Posterior vena cava (tissue), 2 donors: ENCODE results near the gene RETN. TPM values are rescaled to one million over a fixed set of nuclear protein-coding genes. Genes with fewer than 3 reads are reported as not detected.

Experiments used
- DNase-seq: peaks from one replicate; pipeline ENCODE4 v3.0.0-alpha.2; 2020; ENCODE audit warnings: low spot score
- intact Hi-C, 2 donors: fragments of 100-400 bp; cut with DNase I; formaldehyde crosslinking; loops; one replicate each; pipeline versions ENCODE4 v1.14.1 to v1.14.2; 2022 to 2023
- total RNA-seq, 2 donors: library from RNA; stranded (reverse); fragmentation: NEBNext Ultra II Directional; extraction: Animal tissue kit (Norgen Biotek cat#: 25700); gene quantifications; one replicate each; pipeline ENCODE4 v1.2.1, GENCODE V29; 2021
- donor health status: DM: yes; HTN: yes; CAD: no.
- donor health status: DM: yes; HTN: yes; CAD: no.

Gene RETN
- total RNA-seq, 2 donors from 2014 or later, result 1.2 to 2.9 TPM

- DNase-seq, result no peak
- intact Hi-C loops, result no loop called here
These were observed 30.9 kb downstream of the RETN start for GRCh38 chr19:7699417-7700401.

GRCh38 chr19:7701049-7701653, 32.3 kb downstream of the RETN start:
- DNase-seq, result no peak
- intact Hi-C loops, result no loop called here

DNA sequence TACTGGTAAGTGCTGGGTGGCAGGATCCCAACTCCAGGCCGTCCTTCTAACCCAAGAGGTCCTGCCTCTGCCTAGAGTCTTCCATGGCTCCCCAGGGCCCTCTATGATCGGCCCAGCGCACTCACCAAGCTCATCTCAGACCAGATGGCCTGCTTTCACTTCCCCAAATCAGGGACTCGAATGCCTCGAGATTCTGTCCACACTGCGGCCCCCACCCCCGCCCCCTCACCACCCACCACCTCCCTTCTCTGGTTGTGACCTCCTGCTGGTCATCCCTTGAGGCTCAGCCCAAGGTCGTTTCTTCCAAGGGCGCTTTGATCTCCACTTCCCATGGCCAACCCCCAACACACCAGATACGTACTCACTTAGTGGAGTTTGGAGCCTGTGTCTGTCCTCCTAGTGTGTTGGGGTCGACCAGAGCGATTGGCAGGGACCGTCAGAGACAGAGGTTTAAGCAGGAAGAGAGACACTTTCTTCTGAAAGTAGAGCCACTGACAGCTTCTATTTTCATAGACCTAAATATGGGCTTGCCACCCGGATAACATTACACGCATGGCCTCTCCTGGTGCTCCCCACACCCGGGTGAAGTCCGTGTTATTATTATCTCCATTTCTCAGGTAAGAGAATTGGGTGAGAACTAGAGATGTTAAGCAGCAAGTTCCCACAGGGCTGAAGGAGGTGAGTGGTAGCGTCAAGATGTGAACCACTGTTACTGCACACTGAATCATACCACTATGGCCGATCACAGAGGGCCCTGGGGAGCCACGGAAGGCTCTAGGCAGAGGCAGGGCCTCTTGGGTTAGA, 33.0 kb downstream of the RETN start, which contains the start of gene FCER2:
TSS of gene FCER2 (minus strand) at position 478 of the 804 bp plus-strand sequence. CDS start 2,371 bp downstream, outside the sequence.
- intact Hi-C loops, result no loop called here
- no peak for DNase-seq

DNA sequence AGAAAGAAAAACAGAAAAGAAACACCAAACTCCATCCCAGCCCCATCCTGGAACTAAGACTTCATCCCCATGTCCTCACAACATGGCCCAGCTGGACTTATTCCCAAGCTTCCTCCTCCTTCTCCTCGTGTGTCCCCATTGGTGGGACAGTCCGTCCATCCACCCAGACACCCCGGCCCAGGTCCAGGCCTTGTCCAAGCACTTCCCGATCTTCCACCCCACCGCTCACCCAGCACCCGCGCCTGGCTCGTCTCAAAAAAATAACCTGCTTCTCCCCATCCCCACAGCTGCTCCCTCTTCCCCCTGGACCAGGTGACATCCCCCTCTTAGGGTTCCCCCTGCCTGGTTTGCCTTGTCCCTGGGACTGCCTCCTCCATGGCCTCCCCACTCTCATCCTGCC, 34.5 kb downstream of the RETN start:
- intact Hi-C loops, result no loop called here
- DNase-seq, result no peak

- intact Hi-C loops, result no loop called here
- no peak for DNase-seq
These were observed 35.6 kb downstream of the RETN start for GRCh38 chr19:7704280-7705060.

GRCh38 chr19:7705387-7706187, 36.7 kb downstream of the RETN start:
- no peak for DNase-seq
- intact Hi-C loops, result no loop called here

GRCh38 chr19:7706188-7706954, 37.5 kb downstream of the RETN start:
- intact Hi-C loops, result no loop called here

DNA sequence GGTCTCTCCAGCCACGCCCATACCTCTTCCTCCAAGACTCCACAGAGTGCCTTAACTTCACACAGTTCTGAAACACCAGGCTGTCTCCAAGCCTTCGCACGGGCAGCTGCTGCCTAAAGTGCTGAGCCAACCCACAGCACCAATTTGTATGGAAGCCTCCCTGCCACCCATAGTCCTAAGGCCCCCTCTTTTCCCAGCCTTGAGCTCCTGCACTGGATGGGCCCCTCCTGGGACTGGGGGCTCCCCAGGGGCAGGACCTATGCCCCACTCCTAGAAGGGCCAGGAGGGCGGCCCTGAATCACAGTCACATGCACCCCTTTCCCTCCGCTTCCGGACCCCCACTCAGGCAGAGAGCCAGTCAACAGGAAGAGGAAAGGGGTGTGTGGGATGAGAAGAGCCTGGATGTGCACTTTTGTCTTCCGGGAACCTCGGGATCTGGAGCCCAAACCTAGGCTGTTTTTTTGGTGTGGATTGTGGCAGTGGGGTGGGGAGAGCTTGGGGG, 38.2 kb downstream of the RETN start:
- DNase-seq, result no peak
- intact Hi-C loops, result no loop called here

More at GRCh38 chr19:7706188-7706954, 37.5 kb downstream of the RETN start:
- DNase-seq, result no peak

DNA sequence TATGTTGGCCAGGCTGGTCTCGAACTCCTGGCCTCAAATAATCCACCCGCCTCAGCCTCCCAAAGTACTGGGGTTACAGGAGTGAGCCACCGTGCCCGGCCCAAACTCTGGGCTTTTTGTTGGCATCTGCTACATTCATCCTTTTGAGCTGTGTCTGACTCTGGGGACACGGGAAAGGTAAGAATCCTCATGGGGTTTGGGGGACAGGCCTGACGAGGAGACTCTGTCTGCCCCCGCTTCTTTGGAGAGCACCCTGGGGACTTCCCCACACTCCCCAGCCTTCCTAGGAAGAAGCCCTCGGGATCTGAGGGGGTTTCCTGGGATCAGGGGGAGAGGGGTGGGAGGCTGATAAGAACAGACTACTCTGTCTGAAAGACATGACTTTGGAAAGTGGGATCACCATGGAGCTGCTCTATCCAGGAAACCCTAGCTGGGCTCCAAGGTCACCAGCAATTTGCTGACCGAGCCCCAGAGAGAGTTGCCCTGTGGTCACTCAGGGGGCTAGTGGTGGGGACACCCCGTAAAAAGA, 41.1 kb downstream of the RETN start:
- no peak for DNase-seq
- intact Hi-C loops, result no loop called here

DNA sequence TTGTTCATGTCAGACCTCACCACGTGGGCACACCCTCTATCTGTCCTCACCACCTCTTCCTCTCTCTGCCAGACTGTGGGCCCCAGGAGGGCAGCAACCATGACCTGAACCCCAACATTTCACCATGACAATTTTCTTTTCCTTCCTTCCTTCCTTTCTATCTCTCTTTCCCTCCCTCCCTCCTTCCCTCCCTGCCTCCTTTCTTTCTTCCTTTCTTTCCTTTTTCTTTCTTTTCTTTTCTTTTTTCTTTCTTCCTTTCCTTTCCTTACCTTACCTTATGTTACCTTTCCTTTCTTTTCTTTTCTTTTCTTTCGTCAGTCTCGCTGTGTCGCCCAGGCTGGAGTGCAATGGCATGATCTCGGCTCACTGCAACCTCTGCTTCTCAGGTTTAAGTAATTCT, 41.8 kb downstream of the RETN start:
- intact Hi-C loops, result no loop called here
- DNase-seq, result no peak

- intact Hi-C loops, result no loop called here
- DNase-seq, result no peak
These were observed 46.8 kb downstream of the RETN start for GRCh38 chr19:7715671-7716070.

- DNase-seq, result no peak
- intact Hi-C loops, result no loop called here
These were observed 47.9 kb downstream of the RETN start for GRCh38 chr19:7716762-7717161.

DNA sequence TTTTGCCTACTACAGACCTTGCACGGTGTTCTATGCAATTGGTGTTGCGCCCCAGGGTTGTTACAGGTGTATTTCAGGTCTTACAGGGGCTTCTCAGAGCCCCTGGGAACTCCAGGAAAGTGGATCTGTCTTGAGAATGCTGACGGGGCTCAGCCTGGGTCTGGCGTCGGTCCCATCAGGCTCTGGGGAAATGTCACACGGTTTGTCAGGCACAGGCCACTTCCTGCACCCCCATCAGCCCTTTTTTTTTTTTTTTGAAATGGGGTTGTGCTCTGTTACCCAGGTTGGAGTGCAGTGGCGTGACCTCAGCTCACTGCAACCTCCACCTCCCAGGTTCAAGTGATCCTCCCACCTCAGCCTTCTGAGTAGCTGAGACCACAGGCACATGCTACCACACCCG, 49.8 kb downstream of the RETN start:
- intact Hi-C loops, result no loop called here
- no peak for DNase-seq
